ENCODE data around the gene FXYD1.

DNA sequence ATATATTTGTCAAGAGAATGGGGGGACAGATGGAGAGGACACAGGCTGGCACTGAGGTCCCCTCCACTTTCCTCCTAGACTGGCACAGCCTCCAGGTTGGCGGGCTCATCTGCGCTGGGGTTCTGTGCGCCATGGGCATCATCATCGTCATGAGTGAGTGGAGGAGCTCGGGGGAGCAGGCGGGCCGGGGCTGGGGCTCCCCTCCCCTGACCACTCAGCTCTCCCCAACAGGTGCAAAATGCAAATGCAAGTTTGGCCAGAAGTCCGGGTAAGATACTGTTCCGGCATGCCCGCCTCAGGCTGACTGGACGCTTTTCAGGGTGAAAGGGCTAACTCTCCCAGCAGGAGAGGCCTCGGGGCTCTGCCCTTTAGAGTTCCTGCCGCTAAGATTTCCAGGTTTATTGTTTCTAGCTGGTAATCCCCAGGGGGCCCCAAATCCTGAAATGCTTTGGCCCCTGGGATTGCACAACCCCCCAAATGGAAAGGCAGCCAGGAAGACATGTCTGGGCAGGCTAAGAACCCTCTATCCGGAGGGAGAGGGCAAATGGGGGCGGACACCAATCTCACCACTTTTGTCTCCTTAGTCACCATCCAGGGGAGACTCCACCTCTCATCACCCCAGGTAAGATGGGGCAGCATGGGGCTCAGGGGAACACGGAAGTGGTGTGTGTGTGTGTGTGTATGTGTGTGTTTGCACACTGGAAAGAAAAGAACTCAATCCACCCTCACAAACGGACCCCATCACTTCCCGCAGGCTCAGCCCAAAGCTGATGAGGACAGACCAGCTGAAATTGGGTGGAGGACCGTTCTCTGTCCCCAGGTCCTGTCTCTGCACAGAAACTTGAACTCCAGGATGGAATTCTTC, 15.7 kb upstream of the FXYD1 start:
- TF ChIP-seq, protein P1, sequence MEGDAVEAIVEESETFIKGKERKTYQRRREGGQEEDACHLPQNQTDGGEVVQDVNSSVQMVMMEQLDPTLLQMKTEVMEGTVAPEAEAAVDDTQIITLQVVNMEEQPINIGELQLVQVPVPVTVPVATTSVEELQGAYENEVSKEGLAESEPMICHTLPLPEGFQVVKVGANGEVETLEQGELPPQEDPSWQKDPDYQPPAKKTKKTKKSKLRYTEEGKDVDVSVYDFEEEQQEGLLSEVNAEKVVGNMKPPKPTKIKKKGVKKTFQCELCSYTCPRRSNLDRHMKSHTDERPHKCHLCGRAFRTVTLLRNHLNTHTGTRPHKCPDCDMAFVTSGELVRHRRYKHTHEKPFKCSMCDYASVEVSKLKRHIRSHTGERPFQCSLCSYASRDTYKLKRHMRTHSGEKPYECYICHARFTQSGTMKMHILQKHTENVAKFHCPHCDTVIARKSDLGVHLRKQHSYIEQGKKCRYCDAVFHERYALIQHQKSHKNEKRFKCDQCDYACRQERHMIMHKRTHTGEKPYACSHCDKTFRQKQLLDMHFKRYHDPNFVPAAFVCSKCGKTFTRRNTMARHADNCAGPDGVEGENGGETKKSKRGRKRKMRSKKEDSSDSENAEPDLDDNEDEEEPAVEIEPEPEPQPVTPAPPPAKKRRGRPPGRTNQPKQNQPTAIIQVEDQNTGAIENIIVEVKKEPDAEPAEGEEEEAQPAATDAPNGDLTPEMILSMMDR (conservative IDR thresholded peaks at IDR 0.05; ENCODE audit: low read length) = no peak
- TF ChIP-seq EZH2phosphoT487 (IDR thresholded peaks at IDR 0.05; ENCODE audit: borderline replicate concordance) = no peak
